ENCODE results near the gene DCX. TPM values are rescaled to one million over a fixed set of nuclear protein-coding genes. Genes with fewer than 3 reads are reported as not detected.

The DCX gene
- polyA plus RNA-seq, 1 experiment: not detected

DNA sequence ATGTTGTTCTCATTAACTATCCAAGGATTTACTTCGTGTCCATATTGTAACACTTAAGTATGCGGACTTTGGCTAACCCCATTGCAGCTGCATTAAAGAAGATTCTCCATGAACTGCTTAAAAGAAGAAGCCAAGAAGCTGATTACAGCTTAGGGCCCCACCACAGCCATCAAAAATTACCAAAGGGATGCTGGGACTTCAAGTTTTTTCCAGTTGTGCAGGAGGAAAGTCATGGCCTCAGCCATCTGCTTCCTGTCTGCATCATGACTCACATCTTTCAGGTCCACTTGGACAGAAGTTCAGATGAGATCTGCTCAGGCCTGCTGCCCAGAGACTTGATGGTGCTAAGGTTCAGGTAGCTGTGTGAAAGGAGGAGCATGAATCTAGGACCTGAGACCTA is 102.9 kb downstream of the DCX start:
- CTCF ChIA-PET: no interaction called here
- H3K27me3 ChIP-seq (ENCODE audit: control insufficient read depth, insufficient read depth, low read length): no peaks in the 10 kb centered on the region
- DNase-seq (ENCODE audit: low read depth, low spot score): no peak
- POLR2A ChIA-PET: no interaction called here
- TF ChIP-seq, protein P1, sequence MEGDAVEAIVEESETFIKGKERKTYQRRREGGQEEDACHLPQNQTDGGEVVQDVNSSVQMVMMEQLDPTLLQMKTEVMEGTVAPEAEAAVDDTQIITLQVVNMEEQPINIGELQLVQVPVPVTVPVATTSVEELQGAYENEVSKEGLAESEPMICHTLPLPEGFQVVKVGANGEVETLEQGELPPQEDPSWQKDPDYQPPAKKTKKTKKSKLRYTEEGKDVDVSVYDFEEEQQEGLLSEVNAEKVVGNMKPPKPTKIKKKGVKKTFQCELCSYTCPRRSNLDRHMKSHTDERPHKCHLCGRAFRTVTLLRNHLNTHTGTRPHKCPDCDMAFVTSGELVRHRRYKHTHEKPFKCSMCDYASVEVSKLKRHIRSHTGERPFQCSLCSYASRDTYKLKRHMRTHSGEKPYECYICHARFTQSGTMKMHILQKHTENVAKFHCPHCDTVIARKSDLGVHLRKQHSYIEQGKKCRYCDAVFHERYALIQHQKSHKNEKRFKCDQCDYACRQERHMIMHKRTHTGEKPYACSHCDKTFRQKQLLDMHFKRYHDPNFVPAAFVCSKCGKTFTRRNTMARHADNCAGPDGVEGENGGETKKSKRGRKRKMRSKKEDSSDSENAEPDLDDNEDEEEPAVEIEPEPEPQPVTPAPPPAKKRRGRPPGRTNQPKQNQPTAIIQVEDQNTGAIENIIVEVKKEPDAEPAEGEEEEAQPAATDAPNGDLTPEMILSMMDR (IDR thresholded peaks at IDR 0.05; ENCODE audit: low read depth, low read length): no peak
- H3K27ac ChIP-seq (ENCODE audit: low read depth, low read length): no peak overlapping the region
- H3K4me3 ChIP-seq (ENCODE audit: low read depth, low read length): no peak overlapping the region
- H3K9me3 ChIP-seq (ENCODE audit: control insufficient read depth, insufficient read depth, low read length): no peaks in the 10 kb centered on the region

- ChIA-PET CTCF (no interaction called here), POLR2A (no interaction called here)
- no peak overlapping the region for H3K4me3 ChIP-seq (ENCODE audit: low read depth, low read length)
- TF ChIP-seq, protein P1 (IDR thresholded peaks at IDR 0.05; ENCODE audit: low read depth, low read length): no peak
- H3K27me3 ChIP-seq (ENCODE audit: control insufficient read depth, insufficient read depth, low read length): no peaks in the 10 kb centered on the region
- no peaks in the 10 kb centered on the region for H3K9me3 ChIP-seq (ENCODE audit: control insufficient read depth, insufficient read depth, low read length)
- DNase-seq (ENCODE audit: low read depth, low spot score): no peak
- H3K27ac ChIP-seq (ENCODE audit: low read depth, low read length): no peak overlapping the region
Observed at GRCh38 chrX:111308039-111308438, 104.0 kb downstream of the DCX start.

- H3K9me3 ChIP-seq (ENCODE audit: control insufficient read depth, insufficient read depth, low read length): no peaks in the 10 kb centered on the region
- TF ChIP-seq, protein P1 (IDR thresholded peaks at IDR 0.05; ENCODE audit: low read depth, low read length): no peak
- H3K4me3 ChIP-seq (ENCODE audit: low read depth, low read length): no peak overlapping the region
- DNase-seq (ENCODE audit: low read depth, low spot score): no peak
- CTCF ChIA-PET: no interaction called here
- POLR2A ChIA-PET: no interaction called here
- no peaks in the 10 kb centered on the region for H3K27me3 ChIP-seq (ENCODE audit: control insufficient read depth, insufficient read depth, low read length)
- no peak overlapping the region for H3K27ac ChIP-seq (ENCODE audit: low read depth, low read length)
Observed at GRCh38 chrX:111302284-111302683, 109.7 kb downstream of the DCX start.

DNA sequence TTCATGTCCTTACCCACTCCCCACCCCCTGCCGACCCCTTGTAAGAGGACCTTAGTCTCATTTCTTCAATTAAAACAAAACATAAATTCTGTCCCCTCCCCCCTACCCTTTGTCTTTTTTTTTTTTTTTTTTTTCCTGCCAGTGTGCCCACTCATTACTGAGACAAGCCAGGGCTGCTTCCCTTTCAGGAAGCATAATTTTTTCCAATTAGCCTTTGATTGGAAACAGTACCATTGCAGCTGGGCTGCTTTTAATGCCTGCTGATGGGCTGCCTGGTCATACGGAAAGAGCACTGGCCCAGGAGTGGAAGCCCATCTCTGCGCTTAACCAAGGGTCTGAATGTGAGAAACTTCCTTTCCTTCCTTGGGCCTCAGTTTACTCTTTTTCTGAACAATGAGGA is 123.2 kb downstream of the DCX start:
- H3K9me3 ChIP-seq (ENCODE audit: control insufficient read depth, insufficient read depth, low read length): no peaks in the 10 kb centered on the region
- POLR2A ChIA-PET: no interaction called here
- TF ChIP-seq, protein P1 (IDR thresholded peaks at IDR 0.05; ENCODE audit: low read depth, low read length): no peak
- CTCF ChIA-PET: no interaction called here
- H3K4me3 ChIP-seq (ENCODE audit: low read depth, low read length): no peak overlapping the region
- H3K27ac ChIP-seq (ENCODE audit: low read depth, low read length): no peak overlapping the region
- DNase-seq (ENCODE audit: low read depth, low spot score): no peak
- H3K27me3 ChIP-seq (ENCODE audit: control insufficient read depth, insufficient read depth, low read length): no peaks in the 10 kb centered on the region

DNA sequence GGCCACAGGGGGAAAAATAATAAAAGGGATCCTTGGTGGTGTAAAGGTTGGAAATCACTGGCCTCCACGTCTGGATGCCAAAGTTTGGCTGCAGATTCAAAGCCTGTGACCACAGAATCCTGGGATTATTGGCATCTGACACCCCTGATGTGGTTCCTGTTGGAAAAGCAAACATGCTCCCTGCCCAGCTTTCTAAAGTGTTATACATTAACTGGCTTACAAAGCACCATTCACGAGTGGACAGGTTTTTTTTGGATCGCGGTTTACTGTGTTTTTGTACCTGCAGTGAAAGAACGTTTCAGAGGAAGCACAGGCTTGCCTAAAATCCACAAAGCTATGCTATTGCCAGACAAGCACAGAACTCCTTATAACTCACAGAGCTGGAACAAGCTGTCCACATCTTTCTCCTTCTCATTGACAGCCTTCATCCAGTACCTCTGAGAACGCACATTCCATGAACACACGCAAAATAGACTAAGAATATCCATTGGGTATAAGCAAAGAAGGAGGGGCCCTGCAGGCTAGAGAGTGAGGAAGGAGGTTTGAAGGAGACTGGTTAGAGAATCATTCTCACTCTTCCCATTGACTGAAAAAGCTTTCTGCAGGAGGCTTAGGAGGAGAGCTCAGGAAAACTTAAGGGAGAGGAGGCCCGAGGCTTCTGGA is 127.2 kb downstream of the DCX start:
- Histone ChIP-seq H3K4me3 (ENCODE audit: low read depth, low read length) (no peak overlapping the region), H3K9me3 (ENCODE audit: control insufficient read depth, insufficient read depth, low read length) (no peaks in the 10 kb centered on the region), H3K27ac (ENCODE audit: low read depth, low read length) (no peak overlapping the region), H3K27me3 (ENCODE audit: control insufficient read depth, insufficient read depth, low read length) (no peaks in the 10 kb centered on the region)
- TF ChIP-seq, protein P1 (IDR thresholded peaks at IDR 0.05; ENCODE audit: low read depth, low read length): no peak
- POLR2A ChIA-PET: no interaction called here
- CTCF ChIA-PET: no interaction called here
- no peak for DNase-seq (ENCODE audit: low read depth, low spot score)
